Muscle of arm (tissue), 12 donors: Measurements from ENCODE around the gene LRCH3. TPM values are rescaled to one million over a fixed set of nuclear protein-coding genes. Genes with fewer than 3 reads are reported as not detected.
"Not testable (repeated sequence)": the region's sequence is repeated elsewhere in the genome, so short reads cannot be mapped to it uniquely, and the experiment has no call there.

Experiments used
- DNase-seq: peaks from one replicate; pipeline ENCODE4 v3.0.0-alpha.2; 2013
- polyA plus RNA-seq, 12 donors: library from polyadenylated mRNA; unstranded; fragments of 120-200 nt; gene quantifications; one replicate each; pipeline ENCODE4 v1.2.1, GENCODE V29; 2013; ENCODE audit not compliant: insufficient read length in 12 of 12

LRCH3 gene
- polyA plus RNA-seq, 12 donors, result 14.2 to 54.5 (median 30.1) TPM; not detected in 1

GRCh38 chr3:197926418-197926817 lies 135.4 kb downstream of the LRCH3 start:
- DNase-seq, result no peak

- DNase-seq, result not testable (repeated sequence)
Measured at GRCh38 chr3:197927578-197927977, 136.5 kb downstream of the LRCH3 start.

- no peak for DNase-seq
Measured at GRCh38 chr3:197936819-197937384, 145.8 kb downstream of the LRCH3 start.

Other genes starting within 250 kb of the LRCH3 start
- 10 to 100 TPM in 2 of 12 donors, 1 to 10 TPM in 9, not detected in 1; 2.3 to 21.6 (median 4.9) TPM for gene BDH1, start 235.3 kb upstream of the LRCH3 start, polyA plus RNA-seq
- gene RUBCN, start 54.4 kb upstream of the LRCH3 start, polyA plus RNA-seq, result 10 to 100 TPM in 4 of 12 donors, 1 to 10 TPM in 7, not detected in 1; 6.7 to 15.9 (median 8.8) TPM
- 10 to 100 TPM in 11 of 12 donors, not detected in 1; 43.7 to 90.0 (median 76.2) TPM for gene FYTTD1, start 41.4 kb upstream of the LRCH3 start, polyA plus RNA-seq
- 1,000 to 10,000 TPM in 11 of 12 donors, not detected in 1; 1,356 to 4,145 (median 1,792) TPM for gene RPL35A, start 158.9 kb downstream of the LRCH3 start, polyA plus RNA-seq
- gene LMLN, start 169.0 kb downstream of the LRCH3 start, polyA plus RNA-seq, result 1 to 10 TPM in 11 of 12 donors, not detected in 1; 2.4 to 8.0 (median 3.7) TPM